GM12874 (cell line): ENCODE results near the gene GZMB.

ENCODE experiments used
- CTCF ChIP-seq: IDR thresholded peaks from 2 replicates; pipeline ENCODE4 v1.5.1; 2011; ENCODE audit warnings: low read depth, mild to moderate bottlenecking, control low read depth, low read length, moderate library complexity; ENCODE audit not compliant: insufficient read depth

Gene GZMB

GRCh38 chr14:24630872-24631477, 3.0 kb downstream of the GZMB start:
- no peak for TF ChIP-seq CTCF

- no peak for TF ChIP-seq CTCF
These were observed 3.7 kb downstream of the GZMB start for GRCh38 chr14:24630087-24630871.

- TF ChIP-seq CTCF = no peak
These were observed 4.5 kb downstream of the GZMB start for GRCh38 chr14:24629521-24629920.

- no peak for TF ChIP-seq CTCF
These were observed 20.2 kb downstream of the GZMB start for GRCh38 chr14:24613747-24614146.

- TF ChIP-seq CTCF = no peak
These were observed 20.7 kb downstream of the GZMB start for GRCh38 chr14:24613241-24613640.

- no peak for TF ChIP-seq CTCF
These were observed 21.8 kb downstream of the GZMB start for GRCh38 chr14:24612196-24612595.

- no peak for TF ChIP-seq CTCF
These were observed 24.2 kb downstream of the GZMB start, which contains the start of gene GZMH for GRCh38 chr14:24609655-24610344. TSS of gene GZMH (minus strand) at chr14:24609685. CDS start at chr14:24609613, 72 bp downstream.
